Esophagus (tissue), 2 donors: Measurements from ENCODE around the gene KIAA1755. TPM values are rescaled to one million over a fixed set of nuclear protein-coding genes. Genes with fewer than 3 reads are reported as not detected.

Experiments
- H3K27ac ChIP-seq, 2 donors: one replicate each; pipeline ENCODE4 v1.5.1; 2013; ENCODE audit warnings: low read depth in 2 of 2, mild to moderate bottlenecking in 2 of 2, inconsistent platforms in 1 of 2, low read length in 1 of 2, moderate library complexity in 1 of 2
- H3K27me3 ChIP-seq, 2 donors: one replicate each; pipeline ENCODE4 v1.6.1; 2013; ENCODE audit warnings: low read length in 2 of 2, control low read depth in 1 of 2, mild to moderate bottlenecking in 1 of 2; ENCODE audit not compliant: insufficient read depth in 2 of 2, control insufficient read depth in 1 of 2
- H3K36me3 ChIP-seq, 2 donors: one replicate each; pipeline ENCODE4 v1.6.1; 2013; ENCODE audit warnings: low read length in 1 of 2; ENCODE audit not compliant: control insufficient read depth in 2 of 2, insufficient read depth in 2 of 2
- H3K4me1 ChIP-seq, 2 donors: one replicate each; pipeline ENCODE4 v1.6.1; 2013; ENCODE audit warnings: low read length in 1 of 2; ENCODE audit not compliant: control insufficient read depth in 2 of 2, insufficient read depth in 2 of 2
- H3K4me3 ChIP-seq, 2 donors: one replicate each; pipeline ENCODE4 v1.5.1; 2013; ENCODE audit warnings: low read length in 2 of 2, mild to moderate bottlenecking in 2 of 2, low read depth in 1 of 2, moderate library complexity in 1 of 2
- H3K9me3 ChIP-seq, 2 donors: one replicate each; pipeline ENCODE4 v1.6.1; 2013; ENCODE audit warnings: mild to moderate bottlenecking in 2 of 2, low read depth in 1 of 2, low read length in 1 of 2, moderate library complexity in 1 of 2; ENCODE audit not compliant: control insufficient read depth in 2 of 2, insufficient read depth in 1 of 2
- WGBS, 2 donors: extraction: QIAGEN DNeasy Blood & Tissue Kit; methylation state at CpG; one replicate each; pipeline ENCODE4 v1.1.7; 2013; 5-methylcytosine and 5-hydroxymethylcytosine counted together
- polyA plus RNA-seq, 2 donors: library from polyadenylated mRNA; stranded (reverse); fragments of 200-250 nt; gene quantifications; one replicate each; pipeline ENCODE4 v1.2.3, GENCODE V29; 2013
- donor health status: healthy with polysubstance abuse.
- donor health status: Bipolar disorder and iron deficiency.

The KIAA1755 gene
- polyA plus RNA-seq, 2 donors = 1.4 to 1.7 TPM

DNA sequence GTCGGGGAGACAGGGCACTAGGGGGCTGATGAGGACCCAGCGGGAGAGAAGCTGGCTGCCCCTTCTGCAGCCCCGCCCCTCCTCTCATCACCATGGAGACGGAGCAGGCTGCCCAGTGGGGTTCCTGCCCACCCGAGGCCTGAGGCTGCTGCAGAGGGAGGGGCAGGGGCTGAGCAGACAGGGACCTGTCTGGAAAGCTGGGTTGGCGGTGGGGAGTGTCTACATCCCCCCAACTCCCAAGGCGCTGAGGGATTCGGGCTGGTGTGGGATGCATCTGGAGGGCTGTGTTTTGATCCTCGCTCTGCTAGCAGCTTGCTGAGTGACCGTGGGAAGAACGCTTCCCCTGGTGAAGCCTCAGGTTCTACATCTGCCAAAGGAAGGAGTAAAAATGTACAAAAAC lies 42.3 kb upstream of the KIAA1755 start:
- Histone ChIP-seq H3K27me3 (no peaks in the 10 kb centered on the region), H3K36me3 (no peaks in the 10 kb centered on the region), H3K9me3 (no peaks in the 10 kb centered on the region), H3K27ac (no peak overlapping the region), H3K4me3 (no peak overlapping the region), H3K4me1 (peaks cover 0 to 14% of the 10 kb centered on the region in 2 donors)
- 34 to 48% methylated on average over 11 of the region's 11 CpGs for WGBS, 2 donors

DNA sequence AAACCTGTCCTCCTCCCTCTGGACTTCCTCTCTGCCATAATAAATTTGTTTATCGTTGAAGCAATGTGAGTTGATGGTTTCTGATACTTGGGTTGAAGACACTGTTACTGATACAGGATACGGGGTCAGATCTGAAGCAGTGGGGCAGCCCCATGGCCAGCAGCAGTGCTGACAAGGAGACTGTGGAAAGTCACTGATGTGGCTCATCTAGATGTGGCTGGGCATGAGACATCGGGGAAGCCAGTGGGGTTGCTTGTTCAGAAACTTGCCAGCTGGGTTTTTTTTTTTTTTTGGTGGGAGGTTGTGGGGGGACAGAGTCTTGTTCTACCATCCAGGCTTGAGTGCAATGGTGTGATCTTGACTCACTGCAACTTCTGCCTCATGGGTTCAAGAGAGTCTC lies 40.8 kb upstream of the KIAA1755 start:
- no peaks in the 10 kb centered on the region for H3K36me3 ChIP-seq
- no peak overlapping the region for H3K4me3 ChIP-seq
- H3K27me3 ChIP-seq = no peaks in the 10 kb centered on the region
- no peak overlapping the region for H3K27ac ChIP-seq
- H3K4me1 ChIP-seq = peaks cover under 1 to 14% of the 10 kb centered on the region in 2 donors
- H3K9me3 ChIP-seq = no peaks in the 10 kb centered on the region
- WGBS, 2 donors = 85 to 95% methylated on average over 3 of the region's 3 CpGs

DNA sequence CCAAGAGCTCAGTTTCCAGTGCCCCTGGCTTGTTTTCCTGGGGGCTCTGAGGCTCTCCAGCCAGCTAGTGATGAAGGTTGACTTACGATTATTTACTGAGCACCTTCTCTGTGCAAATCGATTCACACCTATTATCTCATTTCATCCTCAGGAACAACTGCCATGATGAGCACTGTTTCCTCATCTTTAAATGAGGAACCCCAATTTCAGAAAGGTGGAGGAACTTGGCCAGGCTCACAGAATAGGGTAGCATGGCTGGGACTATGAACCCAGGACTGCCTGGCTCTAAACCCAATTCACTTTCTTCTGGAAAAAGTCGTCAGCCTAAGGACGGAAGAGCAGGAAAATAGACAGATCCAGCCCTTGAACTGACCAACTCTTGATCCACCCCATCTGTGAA lies 39.9 kb upstream of the KIAA1755 start:
- Histone ChIP-seq H3K9me3 (no peaks in the 10 kb centered on the region), H3K27ac (peak overlapping the region; percentile 32 to 88), H3K36me3 (no peaks in the 10 kb centered on the region), H3K27me3 (no peaks in the 10 kb centered on the region), H3K4me1 (peaks cover 3 to 14% of the 10 kb centered on the region in 2 donors), H3K4me3 (no peak overlapping the region)
- WGBS, 2 donors = 66 to 72% methylated on average over 4 of the region's 4 CpGs

DNA sequence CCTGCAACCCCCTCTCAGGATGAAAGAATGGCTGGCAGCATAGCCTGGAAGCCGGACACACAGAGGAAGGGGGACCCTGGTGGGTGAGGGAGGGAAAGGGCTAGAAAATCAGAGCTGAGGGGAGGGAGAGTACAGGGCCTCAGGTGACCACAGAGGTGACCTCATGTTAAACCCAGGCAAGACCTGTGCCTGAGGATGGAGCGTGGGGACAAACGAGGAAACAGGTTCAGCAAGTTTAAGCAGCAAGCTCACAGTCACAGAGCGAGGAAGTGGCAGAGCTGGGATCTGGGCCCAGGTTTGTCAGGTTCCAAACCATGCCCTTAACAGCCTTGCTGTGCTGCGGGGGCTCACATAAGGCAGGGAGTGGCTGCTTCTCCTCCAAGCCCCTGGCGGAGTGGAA lies 39.4 kb upstream of the KIAA1755 start:
- Histone ChIP-seq H3K27ac (peak overlapping the region; percentile 71 to 88), H3K4me3 (no peak overlapping the region), H3K9me3 (no peaks in the 10 kb centered on the region), H3K27me3 (no peaks in the 10 kb centered on the region), H3K4me1 (peaks cover 3 to 14% of the 10 kb centered on the region in 2 donors), H3K36me3 (no peaks in the 10 kb centered on the region)
- WGBS, 2 donors = 56 to 58% methylated on average over 6 of the region's 6 CpGs

- Histone ChIP-seq H3K4me3 (no peak overlapping the region), H3K9me3 (no peaks in the 10 kb centered on the region), H3K27me3 (no peaks in the 10 kb centered on the region), H3K36me3 (no peaks in the 10 kb centered on the region), H3K4me1 (peaks cover 3 to 14% of the 10 kb centered on the region in 2 donors), H3K27ac (peak overlapping the region; percentile 71 to 93)
- WGBS, 2 donors = 14 to 26% methylated on average over 13 of the region's 13 CpGs
Observed at GRCh38 chr20:38298768-38299288, 38.3 kb upstream of the KIAA1755 start.

DNA sequence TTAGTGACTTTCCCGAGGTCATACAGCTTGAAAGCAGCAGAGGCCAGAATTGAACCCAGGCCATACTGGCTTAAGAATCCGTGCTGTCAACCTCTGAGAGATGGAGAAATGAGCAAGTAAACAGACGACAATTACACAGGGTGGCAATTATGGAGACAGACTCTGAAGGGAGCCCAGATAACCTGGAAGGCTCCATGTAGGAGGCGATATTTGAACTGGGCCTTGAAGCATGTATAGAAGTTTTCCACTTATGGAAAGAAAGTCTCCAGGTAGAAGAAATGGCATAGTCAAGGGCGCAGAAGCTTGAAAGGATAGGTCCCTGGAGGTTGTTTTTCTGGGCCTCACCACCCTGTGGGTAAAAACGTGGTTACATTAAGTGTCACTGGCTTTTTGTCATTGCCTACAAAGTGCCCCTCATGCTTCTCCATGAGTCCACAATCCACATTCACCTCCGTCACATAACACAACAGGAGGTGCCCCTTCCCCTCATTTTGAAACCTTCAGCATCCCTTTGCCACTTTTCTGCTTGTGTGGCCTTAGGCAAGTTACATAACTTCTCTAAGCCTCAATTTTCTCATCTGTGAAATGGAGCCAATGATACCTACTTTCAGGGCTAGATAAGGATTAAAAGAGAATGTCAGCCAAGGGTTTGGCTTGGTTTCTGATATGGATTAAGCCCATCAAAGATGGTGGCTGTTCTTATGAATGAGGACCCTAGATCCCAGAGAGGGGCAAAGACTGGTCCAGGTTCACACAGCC lies 37.6 kb upstream of the KIAA1755 start:
- Histone ChIP-seq H3K9me3 (no peaks in the 10 kb centered on the region), H3K36me3 (no peaks in the 10 kb centered on the region), H3K27me3 (no peaks in the 10 kb centered on the region), H3K4me3 (no peak overlapping the region), H3K4me1 (peaks cover 3 to 14% of the 10 kb centered on the region in 2 donors), H3K27ac (peak overlapping the region; percentile 71 to 93)
- WGBS, 2 donors = 86 to 90% methylated on average over 7 of the region's 7 CpGs

DNA sequence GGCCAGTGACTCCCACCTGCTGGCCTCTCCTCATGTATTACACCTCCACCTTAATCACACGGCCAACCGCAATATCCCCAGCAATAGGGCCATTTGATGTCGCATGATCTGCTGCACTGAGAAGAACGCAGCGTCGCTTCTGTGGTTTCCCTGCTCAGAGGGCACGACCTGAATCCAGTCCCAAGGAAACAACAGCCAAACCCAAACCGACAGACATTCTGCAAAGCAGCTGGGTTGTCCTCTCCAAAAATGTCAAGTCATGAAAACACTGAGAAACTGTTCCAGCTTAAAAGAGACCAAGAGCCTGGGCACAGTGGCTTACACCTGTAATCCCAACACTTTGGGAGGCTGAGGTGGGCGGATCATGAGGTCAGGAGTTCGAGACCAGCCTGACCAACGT lies 35.9 kb upstream of the KIAA1755 start:
- no peak overlapping the region for H3K4me3 ChIP-seq
- no peaks in the 10 kb centered on the region for H3K27me3 ChIP-seq
- no peaks in the 10 kb centered on the region for H3K9me3 ChIP-seq
- H3K27ac ChIP-seq = no peak overlapping the region
- no peaks in the 10 kb centered on the region for H3K36me3 ChIP-seq
- peaks cover 3 to 14% of the 10 kb centered on the region in 2 donors for H3K4me1 ChIP-seq
- WGBS, 2 donors = 75 to 76% methylated on average over 11 of the region's 11 CpGs

DNA sequence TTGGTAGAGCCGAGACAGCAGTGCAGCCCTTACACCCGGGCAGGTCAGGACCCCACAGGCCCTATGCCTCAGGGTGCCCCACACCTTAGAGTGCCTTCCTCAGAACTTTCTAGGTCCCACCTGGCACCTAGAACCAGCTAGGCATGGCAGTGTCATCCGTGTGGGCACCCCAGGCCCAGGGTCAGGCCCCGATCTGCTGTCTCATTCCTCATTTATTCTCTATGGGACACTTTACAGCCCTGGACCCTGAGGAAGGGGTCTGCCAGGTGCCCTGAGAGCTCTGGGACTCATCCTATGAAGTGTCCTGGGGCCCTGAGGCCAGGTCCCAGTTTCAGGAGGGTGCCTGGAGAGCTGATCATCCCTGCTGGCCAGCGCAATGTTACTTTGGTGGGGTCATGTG lies 35.3 kb upstream of the KIAA1755 start:
- H3K9me3 ChIP-seq = no peaks in the 10 kb centered on the region
- peaks cover 3 to 14% of the 10 kb centered on the region in 2 donors for H3K4me1 ChIP-seq
- H3K27ac ChIP-seq = no peak overlapping the region
- 88 to 91% methylated on average over 4 to 5 of the region's 5 CpGs for WGBS, 2 donors
- H3K4me3 ChIP-seq = no peak overlapping the region
- no peaks in the 10 kb centered on the region for H3K36me3 ChIP-seq
- no peaks in the 10 kb centered on the region for H3K27me3 ChIP-seq

DNA sequence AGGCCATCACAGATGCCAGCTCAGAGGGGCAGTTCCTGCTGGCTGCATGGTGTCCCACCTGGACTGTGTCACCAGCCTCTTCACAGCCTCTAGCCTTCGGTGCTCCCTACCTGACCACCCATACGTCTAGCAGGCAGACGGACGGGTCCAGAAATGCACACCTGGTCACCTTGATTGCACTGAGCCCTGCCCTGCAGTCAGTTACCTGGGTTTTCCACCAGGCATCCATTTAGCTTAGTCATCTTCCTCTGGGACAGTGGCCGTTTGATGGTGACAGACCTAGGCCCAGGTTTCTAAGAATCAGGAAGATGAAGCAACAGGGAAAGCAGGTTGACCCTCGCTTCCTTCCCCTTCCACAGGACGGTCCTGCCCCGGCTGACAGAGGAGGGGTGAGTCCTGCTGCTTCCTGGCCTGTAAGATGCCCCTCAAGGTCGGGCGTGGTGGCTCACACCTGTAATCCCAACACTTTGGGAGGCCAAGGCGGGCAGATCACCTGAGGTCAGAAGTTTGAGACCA lies 33.6 kb upstream of the KIAA1755 start:
- H3K4me1 ChIP-seq = peaks cover 3 to 5% of the 10 kb centered on the region in 2 donors
- H3K27ac ChIP-seq = no peak overlapping the region
- no peaks in the 10 kb centered on the region for H3K27me3 ChIP-seq
- H3K4me3 ChIP-seq = no peak overlapping the region
- H3K9me3 ChIP-seq = no peaks in the 10 kb centered on the region
- WGBS, 2 donors = 81 to 87% methylated on average over 11 of the region's 11 CpGs
- no peaks in the 10 kb centered on the region for H3K36me3 ChIP-seq
